ENCODE measurements around the gene YAE1. TPM values are rescaled to one million over a fixed set of nuclear protein-coding genes. Genes with fewer than 3 reads are reported as not detected.

The YAE1 gene
- total and polyA plus RNA-seq, 2 experiments from 2014 or later: 30.5 to 107 TPM

GRCh38 chr7:39535720-39536119, 30.5 kb upstream of the YAE1 start:
- ATAC-seq: no peak
- H3K27me3 ChIP-seq (ENCODE audit: insufficient read depth): no peaks in the 10 kb centered on the region
- no peak overlapping the region for H3K4me2 ChIP-seq
- no peak overlapping the region for H3K4me3 Mint-ChIP-seq
- H2AFZ ChIP-seq: no peak overlapping the region
- peaks cover 9% of the 10 kb centered on the region; the same call in 1 of the 2 replicates for H3K9me2 ChIP-seq (ENCODE audit: insufficient read depth)
- TF ChIP-seq REST (IDR thresholded peaks at IDR 0.05; ENCODE audit: unreplicated experiment) (no peak), EZH2 (IDR thresholded peaks at IDR 0.05; ENCODE audit: low read depth, unreplicated experiment) (no peak), EZH2phosphoT487 (IDR thresholded peaks at IDR 0.05; ENCODE audit: unreplicated experiment) (no peak)
- TF ChIP-seq, protein P1, sequence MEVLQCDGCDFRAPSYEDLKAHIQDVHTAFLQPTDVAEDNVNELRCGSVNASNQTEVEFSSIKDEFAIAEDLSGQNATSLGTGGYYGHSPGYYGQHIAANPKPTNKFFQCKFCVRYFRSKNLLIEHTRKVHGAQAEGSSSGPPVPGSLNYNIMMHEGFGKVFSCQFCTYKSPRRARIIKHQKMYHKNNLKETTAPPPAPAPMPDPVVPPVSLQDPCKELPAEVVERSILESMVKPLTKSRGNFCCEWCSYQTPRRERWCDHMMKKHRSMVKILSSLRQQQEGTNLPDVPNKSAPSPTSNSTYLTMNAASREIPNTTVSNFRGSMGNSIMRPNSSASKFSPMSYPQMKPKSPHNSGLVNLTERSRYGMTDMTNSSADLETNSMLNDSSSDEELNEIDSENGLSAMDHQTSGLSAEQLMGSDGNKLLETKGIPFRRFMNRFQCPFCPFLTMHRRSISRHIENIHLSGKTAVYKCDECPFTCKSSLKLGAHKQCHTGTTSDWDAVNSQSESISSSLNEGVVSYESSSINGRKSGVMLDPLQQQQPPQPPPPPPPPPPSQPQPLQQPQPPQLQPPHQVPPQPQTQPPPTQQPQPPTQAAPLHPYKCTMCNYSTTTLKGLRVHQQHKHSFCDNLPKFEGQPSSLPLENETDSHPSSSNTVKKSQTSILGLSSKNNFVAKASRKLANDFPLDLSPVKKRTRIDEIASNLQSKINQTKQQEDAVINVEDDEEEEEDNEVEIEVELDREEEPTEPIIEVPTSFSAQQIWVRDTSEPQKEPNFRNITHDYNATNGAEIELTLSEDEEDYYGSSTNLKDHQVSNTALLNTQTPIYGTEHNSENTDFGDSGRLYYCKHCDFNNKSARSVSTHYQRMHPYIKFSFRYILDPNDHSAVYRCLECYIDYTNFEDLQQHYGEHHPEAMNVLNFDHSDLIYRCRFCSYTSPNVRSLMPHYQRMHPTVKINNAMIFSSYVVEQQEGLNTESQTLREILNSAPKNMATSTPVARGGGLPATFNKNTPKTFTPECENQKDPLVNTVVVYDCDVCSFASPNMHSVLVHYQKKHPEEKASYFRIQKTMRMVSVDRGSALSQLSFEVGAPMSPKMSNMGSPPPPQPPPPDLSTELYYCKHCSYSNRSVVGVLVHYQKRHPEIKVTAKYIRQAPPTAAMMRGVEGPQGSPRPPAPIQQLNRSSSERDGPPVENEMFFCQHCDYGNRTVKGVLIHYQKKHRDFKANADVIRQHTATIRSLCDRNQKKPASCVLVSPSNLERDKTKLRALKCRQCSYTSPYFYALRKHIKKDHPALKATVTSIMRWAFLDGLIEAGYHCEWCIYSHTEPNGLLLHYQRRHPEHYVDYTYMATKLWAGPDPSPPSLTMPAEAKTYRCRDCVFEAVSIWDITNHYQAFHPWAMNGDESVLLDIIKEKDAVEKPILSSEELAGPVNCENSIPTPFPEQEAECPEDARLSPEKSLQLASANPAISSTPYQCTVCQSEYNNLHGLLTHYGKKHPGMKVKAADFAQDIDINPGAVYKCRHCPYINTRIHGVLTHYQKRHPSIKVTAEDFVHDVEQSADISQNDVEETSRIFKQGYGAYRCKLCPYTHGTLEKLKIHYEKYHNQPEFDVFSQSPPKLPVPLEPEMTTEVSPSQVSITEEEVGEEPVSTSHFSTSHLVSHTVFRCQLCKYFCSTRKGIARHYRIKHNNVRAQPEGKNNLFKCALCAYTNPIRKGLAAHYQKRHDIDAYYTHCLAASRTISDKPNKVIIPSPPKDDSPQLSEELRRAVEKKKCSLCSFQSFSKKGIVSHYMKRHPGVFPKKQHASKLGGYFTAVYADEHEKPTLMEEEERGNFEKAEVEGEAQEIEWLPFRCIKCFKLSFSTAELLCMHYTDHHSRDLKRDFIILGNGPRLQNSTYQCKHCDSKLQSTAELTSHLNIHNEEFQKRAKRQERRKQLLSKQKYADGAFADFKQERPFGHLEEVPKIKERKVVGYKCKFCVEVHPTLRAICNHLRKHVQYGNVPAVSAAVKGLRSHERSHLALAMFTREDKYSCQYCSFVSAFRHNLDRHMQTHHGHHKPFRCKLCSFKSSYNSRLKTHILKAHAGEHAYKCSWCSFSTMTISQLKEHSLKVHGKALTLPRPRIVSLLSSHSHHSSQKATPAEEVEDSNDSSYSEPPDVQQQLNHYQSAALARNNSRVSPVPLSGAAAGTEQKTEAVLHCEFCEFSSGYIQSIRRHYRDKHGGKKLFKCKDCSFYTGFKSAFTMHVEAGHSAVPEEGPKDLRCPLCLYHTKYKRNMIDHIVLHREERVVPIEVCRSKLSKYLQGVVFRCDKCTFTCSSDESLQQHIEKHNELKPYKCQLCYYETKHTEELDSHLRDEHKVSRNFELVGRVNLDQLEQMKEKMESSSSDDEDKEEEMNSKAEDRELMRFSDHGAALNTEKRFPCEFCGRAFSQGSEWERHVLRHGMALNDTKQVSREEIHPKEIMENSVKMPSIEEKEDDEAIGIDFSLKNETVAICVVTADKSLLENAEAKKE (CRISPR knock-in tag; IDR thresholded peaks at IDR 0.05): no peak
- no peaks in the 10 kb centered on the region for H3K36me3 Mint-ChIP-seq (ENCODE audit: low read depth)
- no peaks in the 10 kb centered on the region for H3K79me2 ChIP-seq (replicated peaks; ENCODE audit: insufficient read depth)
- H3K27ac ChIP-seq (ENCODE audit: low read depth): no peak overlapping the region
- peaks cover 23% of the 10 kb centered on the region for H3K4me1 Mint-ChIP-seq
- H4K20me1 ChIP-seq (replicated peaks; ENCODE audit: insufficient read depth): no peaks in the 10 kb centered on the region
- no peaks in the 10 kb centered on the region for H3K9me3 Mint-ChIP-seq
- H3K36me3 ChIP-seq (ENCODE audit: insufficient read depth): no peaks in the 10 kb centered on the region
- no peak overlapping the region for H3K27ac Mint-ChIP-seq
- H3K4me3 ChIP-seq: no peak overlapping the region
- DNase-seq (ENCODE audit: low spot score): no peak
- H3K4me1 ChIP-seq (ENCODE audit: insufficient read depth): peaks cover 8% of the 10 kb centered on the region
- H3F3A ChIP-seq (replicated peaks; ENCODE audit: low read depth): no peaks in the 10 kb centered on the region
- peaks cover 6% of the 10 kb centered on the region for H3K27me3 Mint-ChIP-seq (ENCODE audit: insufficient read depth, low read depth, poor library complexity)

Measured in GM23338 (cell line).